ENCODE results near the gene RTN4RL2. TPM values are rescaled to one million over a fixed set of nuclear protein-coding genes. Genes with fewer than 3 reads are reported as not detected.

Gene RTN4RL2
- total and polyA plus RNA-seq, 9 of the 15 experiments (the other 6 are each of a cell fraction or from before 2014, with no cell fraction given): 0.06 to 1.9 (median 0.34) TPM; not detected in 4

GRCh38 chr11:57434640-57435546 is 25.4 kb upstream of the RTN4RL2 start (continued):
- TF ChIP-seq, protein P1, sequence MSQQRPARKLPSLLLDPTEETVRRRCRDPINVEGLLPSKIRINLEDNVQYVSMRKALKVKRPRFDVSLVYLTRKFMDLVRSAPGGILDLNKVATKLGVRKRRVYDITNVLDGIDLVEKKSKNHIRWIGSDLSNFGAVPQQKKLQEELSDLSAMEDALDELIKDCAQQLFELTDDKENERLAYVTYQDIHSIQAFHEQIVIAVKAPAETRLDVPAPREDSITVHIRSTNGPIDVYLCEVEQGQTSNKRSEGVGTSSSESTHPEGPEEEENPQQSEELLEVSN (IDR thresholded peaks at IDR 0.05; ENCODE audit: borderline replicate concordance in 1 of 2, extremely low read depth in 1 of 2, insufficient read depth in 1 of 2, insufficient read length in 1 of 2, low read depth in 1 of 2, low read length in 1 of 2, poor library complexity in 1 of 2, severe bottlenecking in 1 of 2): no peak
- TF ChIP-seq, protein P2, sequence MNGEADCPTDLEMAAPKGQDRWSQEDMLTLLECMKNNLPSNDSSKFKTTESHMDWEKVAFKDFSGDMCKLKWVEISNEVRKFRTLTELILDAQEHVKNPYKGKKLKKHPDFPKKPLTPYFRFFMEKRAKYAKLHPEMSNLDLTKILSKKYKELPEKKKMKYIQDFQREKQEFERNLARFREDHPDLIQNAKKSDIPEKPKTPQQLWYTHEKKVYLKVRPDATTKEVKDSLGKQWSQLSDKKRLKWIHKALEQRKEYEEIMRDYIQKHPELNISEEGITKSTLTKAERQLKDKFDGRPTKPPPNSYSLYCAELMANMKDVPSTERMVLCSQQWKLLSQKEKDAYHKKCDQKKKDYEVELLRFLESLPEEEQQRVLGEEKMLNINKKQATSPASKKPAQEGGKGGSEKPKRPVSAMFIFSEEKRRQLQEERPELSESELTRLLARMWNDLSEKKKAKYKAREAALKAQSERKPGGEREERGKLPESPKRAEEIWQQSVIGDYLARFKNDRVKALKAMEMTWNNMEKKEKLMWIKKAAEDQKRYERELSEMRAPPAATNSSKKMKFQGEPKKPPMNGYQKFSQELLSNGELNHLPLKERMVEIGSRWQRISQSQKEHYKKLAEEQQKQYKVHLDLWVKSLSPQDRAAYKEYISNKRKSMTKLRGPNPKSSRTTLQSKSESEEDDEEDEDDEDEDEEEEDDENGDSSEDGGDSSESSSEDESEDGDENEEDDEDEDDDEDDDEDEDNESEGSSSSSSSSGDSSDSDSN (IDR thresholded peaks at IDR 0.05; ENCODE audit: borderline replicate concordance in 1 of 2, low read depth in 2 of 2, low read length in 2 of 2): no peak
- TF ChIP-seq NELFE (IDR thresholded peaks at IDR 0.05; ENCODE audit: insufficient read depth, insufficient read length) (no peak), PBX2 (CRISPR knock-in tag; IDR thresholded peaks at IDR 0.05; ENCODE audit: low read depth) (no peak), PBX2 (tag; conservative IDR thresholded peaks at IDR 0.05; ENCODE audit: low read depth) (no peak), RB1 (IDR thresholded peaks at IDR 0.05; ENCODE audit: low read depth) (no peak), HMBOX1 (IDR thresholded peaks at IDR 0.05) (peak; percentile 51; the same call in 1 of the 2 replicates), PTRF (tag; IDR thresholded peaks at IDR 0.05) (no peak), ZNF778 (CRISPR knock-in tag; IDR thresholded peaks at IDR 0.05) (no peak), TAL1 (IDR thresholded peaks at IDR 0.05) (no peak), TEAD1 (CRISPR knock-in tag; IDR thresholded peaks at IDR 0.05) (no peak), ZC3H8 (IDR thresholded peaks at IDR 0.05) (no peak), DLX4 (CRISPR knock-in tag; IDR thresholded peaks at IDR 0.05) (no peak), SP2 (IDR thresholded peaks at IDR 0.05; ENCODE audit: extremely low read depth, low read depth, low read length, poor library complexity, severe bottlenecking) (no peak), PHF8 (IDR thresholded peaks at IDR 0.05; ENCODE audit: borderline replicate concordance, low read length) (no peak), ZNF212 (CRISPR knock-in tag; IDR thresholded peaks at IDR 0.05) (no peak), POU5F1 (IDR thresholded peaks at IDR 0.05; ENCODE audit: borderline replicate concordance, low read depth, low read length, partially characterized antibody) (no peak), GATAD2B (IDR thresholded peaks at IDR 0.05; ENCODE audit: borderline replicate concordance) (no peak), ZNF133 (CRISPR knock-in tag; IDR thresholded peaks at IDR 0.05) (no peak)
